ENCODE measurements around the gene ZFAND3.

Gene ZFAND3

GRCh38 chr6:38158762-38159350 is 339.3 kb downstream of the ZFAND3 start:
- WGBS: 91% methylated on average over 14 of the region's 14 CpGs
- Histone ChIP-seq H3K9me3 (ENCODE audit: insufficient read depth, low read depth, low read length) (no peaks in the 10 kb centered on the region), H3K4me3 (ENCODE audit: low read length) (no peak overlapping the region), H3K36me3 (ENCODE audit: insufficient read depth, low read length) (no peaks in the 10 kb centered on the region), H3K4me1 (ENCODE audit: insufficient read depth, low read length) (no peaks in the 10 kb centered on the region), H3K9ac (ENCODE audit: low read depth, low read length) (no peak overlapping the region), H3K27me3 (ENCODE audit: insufficient read depth, low read length) (no peaks in the 10 kb centered on the region), H3K27ac (ENCODE audit: low read depth, low read length) (no peak overlapping the region)

GRCh38 chr6:38159596-38159995 is 340.1 kb downstream of the ZFAND3 start:
- no peaks in the 10 kb centered on the region for H3K27me3 ChIP-seq (ENCODE audit: insufficient read depth, low read length)
- no peak overlapping the region for H3K27ac ChIP-seq (ENCODE audit: low read depth, low read length)
- H3K4me1 ChIP-seq (ENCODE audit: insufficient read depth, low read length): no peaks in the 10 kb centered on the region
- H3K36me3 ChIP-seq (ENCODE audit: insufficient read depth, low read length): no peaks in the 10 kb centered on the region
- H3K9me3 ChIP-seq (ENCODE audit: insufficient read depth, low read depth, low read length): no peaks in the 10 kb centered on the region
- 97% methylated on average over 8 of the region's 8 CpGs for WGBS
- no peak overlapping the region for H3K9ac ChIP-seq (ENCODE audit: low read depth, low read length)
- no peak overlapping the region for H3K4me3 ChIP-seq (ENCODE audit: low read length)

GRCh38 chr6:38160831-38161230 is 341.3 kb downstream of the ZFAND3 start:
- WGBS: 97% methylated on average over 25 of the region's 25 CpGs

GRCh38 chr6:38161331-38161730 is 341.8 kb downstream of the ZFAND3 start:
- Histone ChIP-seq H3K27ac (ENCODE audit: low read depth, low read length) (no peak overlapping the region), H3K36me3 (ENCODE audit: insufficient read depth, low read length) (no peaks in the 10 kb centered on the region), H3K4me1 (ENCODE audit: insufficient read depth, low read length) (no peaks in the 10 kb centered on the region), H3K9ac (ENCODE audit: low read depth, low read length) (no peak overlapping the region), H3K27me3 (ENCODE audit: insufficient read depth, low read length) (no peaks in the 10 kb centered on the region), H3K4me3 (ENCODE audit: low read length) (no peak overlapping the region), H3K9me3 (ENCODE audit: insufficient read depth, low read depth, low read length) (no peaks in the 10 kb centered on the region)
- 94% methylated on average over 15 of the region's 15 CpGs for WGBS

More at GRCh38 chr6:38160831-38161230, 341.3 kb downstream of the ZFAND3 start:
- H3K9me3 ChIP-seq (ENCODE audit: insufficient read depth, low read depth, low read length): no peaks in the 10 kb centered on the region
- no peak overlapping the region for H3K27ac ChIP-seq (ENCODE audit: low read depth, low read length)
- no peaks in the 10 kb centered on the region for H3K4me1 ChIP-seq (ENCODE audit: insufficient read depth, low read length)
- no peaks in the 10 kb centered on the region for H3K36me3 ChIP-seq (ENCODE audit: insufficient read depth, low read length)
- H3K4me3 ChIP-seq (ENCODE audit: low read length): no peak overlapping the region
- no peaks in the 10 kb centered on the region for H3K27me3 ChIP-seq (ENCODE audit: insufficient read depth, low read length)
- no peak overlapping the region for H3K9ac ChIP-seq (ENCODE audit: low read depth, low read length)

GRCh38 chr6:38161754-38162492 is 342.4 kb downstream of the ZFAND3 start:
- no peak overlapping the region for H3K4me3 ChIP-seq (ENCODE audit: low read length)
- H3K27ac ChIP-seq (ENCODE audit: low read depth, low read length): no peak overlapping the region
- no peaks in the 10 kb centered on the region for H3K9me3 ChIP-seq (ENCODE audit: insufficient read depth, low read depth, low read length)
- H3K9ac ChIP-seq (ENCODE audit: low read depth, low read length): no peak overlapping the region
- WGBS: 92% methylated on average over 15 of the region's 15 CpGs
- H3K36me3 ChIP-seq (ENCODE audit: insufficient read depth, low read length): no peaks in the 10 kb centered on the region
- H3K4me1 ChIP-seq (ENCODE audit: insufficient read depth, low read length): no peaks in the 10 kb centered on the region
- no peaks in the 10 kb centered on the region for H3K27me3 ChIP-seq (ENCODE audit: insufficient read depth, low read length)

GRCh38 chr6:38162493-38163185 is 343.1 kb downstream of the ZFAND3 start:
- Histone ChIP-seq H3K9me3 (ENCODE audit: insufficient read depth, low read depth, low read length) (no peaks in the 10 kb centered on the region), H3K27me3 (ENCODE audit: insufficient read depth, low read length) (no peaks in the 10 kb centered on the region), H3K9ac (ENCODE audit: low read depth, low read length) (no peak overlapping the region), H3K27ac (ENCODE audit: low read depth, low read length) (no peak overlapping the region), H3K4me1 (ENCODE audit: insufficient read depth, low read length) (0 out of 2 replicates have a peak, but pooled peaks cover 3% of the 10 kb centered on the region), H3K4me3 (ENCODE audit: low read length) (no peak overlapping the region), H3K36me3 (ENCODE audit: insufficient read depth, low read length) (no peaks in the 10 kb centered on the region)
- 97% methylated on average over 17 of the region's 17 CpGs for WGBS

- Histone ChIP-seq H3K9me3 (ENCODE audit: insufficient read depth, low read depth, low read length) (no peaks in the 10 kb centered on the region), H3K9ac (ENCODE audit: low read depth, low read length) (no peak overlapping the region), H3K4me1 (ENCODE audit: insufficient read depth, low read length) (0 out of 2 replicates have a peak, but pooled peaks cover 3% of the 10 kb centered on the region), H3K27ac (ENCODE audit: low read depth, low read length) (no peak overlapping the region), H3K27me3 (ENCODE audit: insufficient read depth, low read length) (no peaks in the 10 kb centered on the region), H3K4me3 (ENCODE audit: low read length) (no peak overlapping the region), H3K36me3 (ENCODE audit: insufficient read depth, low read length) (no peaks in the 10 kb centered on the region)
- WGBS: 92% methylated on average over 29 of the region's 29 CpGs
Measured at GRCh38 chr6:38163186-38164130, 343.9 kb downstream of the ZFAND3 start.

GRCh38 chr6:38164131-38164481 is 344.6 kb downstream of the ZFAND3 start:
- no peaks in the 10 kb centered on the region for H3K36me3 ChIP-seq (ENCODE audit: insufficient read depth, low read length)

GRCh38 chr6:38164671-38165108 is 345.2 kb downstream of the ZFAND3 start:
- Histone ChIP-seq H3K9me3 (ENCODE audit: insufficient read depth, low read depth, low read length) (no peaks in the 10 kb centered on the region), H3K9ac (ENCODE audit: low read depth, low read length) (no peak overlapping the region), H3K27me3 (ENCODE audit: insufficient read depth, low read length) (no peaks in the 10 kb centered on the region), H3K4me3 (ENCODE audit: low read length) (no peak overlapping the region), H3K27ac (ENCODE audit: low read depth, low read length) (no peak overlapping the region), H3K36me3 (ENCODE audit: insufficient read depth, low read length) (no peaks in the 10 kb centered on the region), H3K4me1 (ENCODE audit: insufficient read depth, low read length) (0 out of 2 replicates have a peak, but pooled peaks cover 3% of the 10 kb centered on the region)
- WGBS: 95% methylated on average over 14 of the region's 14 CpGs

More at GRCh38 chr6:38164131-38164481, 344.6 kb downstream of the ZFAND3 start:
- no peaks in the 10 kb centered on the region for H3K27me3 ChIP-seq (ENCODE audit: insufficient read depth, low read length)
- H3K9me3 ChIP-seq (ENCODE audit: insufficient read depth, low read depth, low read length): no peaks in the 10 kb centered on the region
- H3K27ac ChIP-seq (ENCODE audit: low read depth, low read length): no peak overlapping the region
- no peak overlapping the region for H3K9ac ChIP-seq (ENCODE audit: low read depth, low read length)
- 0 out of 2 replicates have a peak, but pooled peaks cover 3% of the 10 kb centered on the region for H3K4me1 ChIP-seq (ENCODE audit: insufficient read depth, low read length)
- 94% methylated on average over 4 of the region's 6 CpGs for WGBS
- H3K4me3 ChIP-seq (ENCODE audit: low read length): no peak overlapping the region

- Histone ChIP-seq H3K4me1 (ENCODE audit: insufficient read depth, low read length) (peaks cover 16% of the 10 kb centered on the region), H3K27ac (ENCODE audit: low read depth, low read length) (no peak overlapping the region), H3K36me3 (ENCODE audit: insufficient read depth, low read length) (no peaks in the 10 kb centered on the region), H3K9ac (ENCODE audit: low read depth, low read length) (no peak overlapping the region), H3K4me3 (ENCODE audit: low read length) (no peak overlapping the region), H3K27me3 (ENCODE audit: insufficient read depth, low read length) (no peaks in the 10 kb centered on the region), H3K9me3 (ENCODE audit: insufficient read depth, low read depth, low read length) (no peaks in the 10 kb centered on the region)
- WGBS: 79% methylated on average over 29 of the region's 32 CpGs
Measured at GRCh38 chr6:38166411-38167240, 347.1 kb downstream of the ZFAND3 start.
